ENCODE measurements around the gene PLCH2. TPM values are rescaled to one million over a fixed set of nuclear protein-coding genes. Genes with fewer than 3 reads are reported as not detected.

PLCH2 gene
- total and polyA plus RNA-seq, 7 donors: 0.04 to 0.60 (median 0.09) TPM; not detected in 1

DNA sequence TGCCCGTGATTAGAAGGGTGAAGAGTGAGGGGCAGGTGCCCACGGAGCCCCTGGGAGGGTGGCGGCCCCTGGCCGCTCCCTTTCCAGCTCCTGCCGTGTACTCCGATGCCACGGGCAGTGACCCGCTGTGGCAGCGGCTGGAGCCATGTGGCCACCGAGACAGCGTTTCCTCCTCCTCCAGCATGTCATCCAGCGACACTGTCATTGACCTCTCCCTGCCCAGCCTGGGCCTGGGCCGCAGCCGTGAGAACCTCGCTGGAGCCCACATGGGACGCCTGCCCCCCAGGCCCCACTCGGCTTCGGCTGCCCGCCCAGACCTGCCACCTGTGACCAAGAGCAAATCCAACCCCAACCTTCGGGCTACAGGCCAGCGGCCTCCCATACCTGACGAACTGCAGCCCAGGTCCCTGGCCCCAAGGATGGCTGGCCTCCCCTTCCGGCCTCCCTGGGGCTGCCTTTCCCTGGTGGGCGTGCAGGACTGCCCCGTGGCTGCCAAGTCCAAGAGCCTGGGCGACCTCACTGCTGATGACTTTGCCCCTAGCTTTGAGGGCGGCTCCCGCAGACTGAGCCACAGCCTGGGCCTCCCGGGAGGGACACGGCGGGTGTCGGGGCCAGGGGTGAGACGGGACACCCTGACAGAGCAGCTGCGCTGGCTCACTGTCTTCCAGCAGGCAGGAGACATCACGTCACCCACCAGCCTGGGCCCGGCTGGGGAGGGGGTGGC is 28.3 kb downstream of the PLCH2 start:
- intact Hi-C loops (cut with DNase I): no loop called here
- no peaks in the 10 kb centered on the region for H3K9me3 ChIP-seq
- no peak overlapping the region for H3K27ac ChIP-seq
- DNase-seq (no peak), ATAC-seq (peak in 3 of 4 donors; percentile 7 to 24 (median 10))
- no peaks in the 10 kb centered on the region for H3K4me1 ChIP-seq
- H3K4me3 ChIP-seq: no peak overlapping the region
- peaks cover 0 to 20% of the 10 kb centered on the region in 2 donors for H3K36me3 ChIP-seq (ENCODE audit: insufficient read depth in 1 of 2, low read depth in 1 of 2)
- TF ChIP-seq, protein P1, sequence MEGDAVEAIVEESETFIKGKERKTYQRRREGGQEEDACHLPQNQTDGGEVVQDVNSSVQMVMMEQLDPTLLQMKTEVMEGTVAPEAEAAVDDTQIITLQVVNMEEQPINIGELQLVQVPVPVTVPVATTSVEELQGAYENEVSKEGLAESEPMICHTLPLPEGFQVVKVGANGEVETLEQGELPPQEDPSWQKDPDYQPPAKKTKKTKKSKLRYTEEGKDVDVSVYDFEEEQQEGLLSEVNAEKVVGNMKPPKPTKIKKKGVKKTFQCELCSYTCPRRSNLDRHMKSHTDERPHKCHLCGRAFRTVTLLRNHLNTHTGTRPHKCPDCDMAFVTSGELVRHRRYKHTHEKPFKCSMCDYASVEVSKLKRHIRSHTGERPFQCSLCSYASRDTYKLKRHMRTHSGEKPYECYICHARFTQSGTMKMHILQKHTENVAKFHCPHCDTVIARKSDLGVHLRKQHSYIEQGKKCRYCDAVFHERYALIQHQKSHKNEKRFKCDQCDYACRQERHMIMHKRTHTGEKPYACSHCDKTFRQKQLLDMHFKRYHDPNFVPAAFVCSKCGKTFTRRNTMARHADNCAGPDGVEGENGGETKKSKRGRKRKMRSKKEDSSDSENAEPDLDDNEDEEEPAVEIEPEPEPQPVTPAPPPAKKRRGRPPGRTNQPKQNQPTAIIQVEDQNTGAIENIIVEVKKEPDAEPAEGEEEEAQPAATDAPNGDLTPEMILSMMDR (IDR thresholded peaks at IDR 0.05): no peak
- 21 to 27% (median 24%) methylated on average over 33 to 36 of the region's 36 CpGs for WGBS, 3 donors
- peaks cover 0 to 54% (median 9%) of the 10 kb centered on the region in 3 donors for H3K27me3 ChIP-seq (ENCODE audit: insufficient read depth in 3 of 3, low read length in 2 of 3)

DNA sequence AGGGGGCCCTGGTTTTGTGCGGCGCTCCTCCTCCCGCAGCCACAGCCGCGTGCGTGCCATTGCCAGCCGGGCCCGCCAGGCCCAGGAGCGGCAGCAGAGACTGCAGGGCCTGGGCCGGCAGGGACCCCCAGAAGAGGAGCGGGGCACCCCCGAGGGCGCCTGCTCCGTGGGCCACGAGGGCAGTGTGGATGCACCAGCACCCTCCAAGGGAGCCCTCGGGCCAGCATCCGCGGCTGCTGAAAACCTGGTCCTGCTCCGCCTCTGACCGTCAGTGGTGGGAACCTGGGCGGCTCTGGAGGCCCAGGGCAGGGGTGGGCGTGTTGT is 28.8 kb downstream of the PLCH2 start:
- H3K9me3 ChIP-seq: no peaks in the 10 kb centered on the region
- WGBS, 3 donors: 24 to 53% (median 29%) methylated on average over 4 to 22 of the region's 22 CpGs
- no peaks in the 10 kb centered on the region for H3K4me1 ChIP-seq
- TF ChIP-seq, protein P1 (IDR thresholded peaks at IDR 0.05): no peak
- intact Hi-C loops (cut with DNase I): no loop called here
- no peak overlapping the region for H3K4me3 ChIP-seq
- H3K27ac ChIP-seq: no peak overlapping the region
- H3K27me3 ChIP-seq (ENCODE audit: insufficient read depth in 3 of 3, low read length in 2 of 3): peaks cover 0 to 50% (median 9%) of the 10 kb centered on the region in 3 donors
- DNase-seq (no peak), ATAC-seq (peak in 2 of 4 donors; percentile 9)
- H3K36me3 ChIP-seq (ENCODE audit: insufficient read depth in 1 of 2, low read depth in 1 of 2): peaks cover 1 to 25% of the 10 kb centered on the region in 2 donors

DNA sequence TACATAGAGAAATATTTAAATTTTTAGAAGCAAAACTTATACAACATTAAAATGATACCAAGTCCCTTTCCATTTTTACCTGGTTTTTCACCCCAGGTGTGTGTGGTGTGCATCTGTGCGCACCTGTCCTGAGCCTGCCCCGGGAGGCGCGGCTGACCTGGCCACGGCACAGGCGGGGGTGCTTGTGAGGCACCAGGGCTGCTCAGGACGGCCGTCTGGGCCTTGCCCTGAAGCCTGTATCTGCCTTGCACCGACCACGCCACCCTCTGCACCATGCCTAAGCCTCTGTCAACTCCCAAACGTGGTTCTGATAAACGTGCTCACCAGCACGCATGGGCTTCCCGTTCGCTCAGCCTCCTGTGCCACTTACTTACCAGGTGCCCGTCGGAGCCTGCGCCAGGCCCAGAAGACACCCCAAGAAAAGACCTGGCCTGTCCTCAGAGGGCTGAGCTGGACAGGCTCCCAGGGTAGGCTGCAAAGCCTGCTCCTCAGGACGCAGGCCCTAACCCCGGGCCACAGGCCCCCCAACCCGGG is 29.4 kb downstream of the PLCH2 start:
- Histone ChIP-seq H3K27ac (no peak overlapping the region), H3K4me3 (no peak overlapping the region), H3K27me3 (ENCODE audit: insufficient read depth in 3 of 3, low read length in 2 of 3) (peaks cover 0 to 46% (median 9%) of the 10 kb centered on the region in 3 donors), H3K36me3 (ENCODE audit: insufficient read depth in 1 of 2, low read depth in 1 of 2) (peaks cover 7 to 31% of the 10 kb centered on the region in 2 donors), H3K4me1 (no peaks in the 10 kb centered on the region), H3K9me3 (no peaks in the 10 kb centered on the region)
- DNase-seq (no peak), ATAC-seq (peak in 2 of 4 donors; percentile 1 to 21)
- TF ChIP-seq, protein P1 (IDR thresholded peaks at IDR 0.05): no peak
- intact Hi-C loops (cut with DNase I): no loop called here
- WGBS, 3 donors: 51 to 71% (median 53%) methylated on average over 21 of the region's 21 CpGs

DNA sequence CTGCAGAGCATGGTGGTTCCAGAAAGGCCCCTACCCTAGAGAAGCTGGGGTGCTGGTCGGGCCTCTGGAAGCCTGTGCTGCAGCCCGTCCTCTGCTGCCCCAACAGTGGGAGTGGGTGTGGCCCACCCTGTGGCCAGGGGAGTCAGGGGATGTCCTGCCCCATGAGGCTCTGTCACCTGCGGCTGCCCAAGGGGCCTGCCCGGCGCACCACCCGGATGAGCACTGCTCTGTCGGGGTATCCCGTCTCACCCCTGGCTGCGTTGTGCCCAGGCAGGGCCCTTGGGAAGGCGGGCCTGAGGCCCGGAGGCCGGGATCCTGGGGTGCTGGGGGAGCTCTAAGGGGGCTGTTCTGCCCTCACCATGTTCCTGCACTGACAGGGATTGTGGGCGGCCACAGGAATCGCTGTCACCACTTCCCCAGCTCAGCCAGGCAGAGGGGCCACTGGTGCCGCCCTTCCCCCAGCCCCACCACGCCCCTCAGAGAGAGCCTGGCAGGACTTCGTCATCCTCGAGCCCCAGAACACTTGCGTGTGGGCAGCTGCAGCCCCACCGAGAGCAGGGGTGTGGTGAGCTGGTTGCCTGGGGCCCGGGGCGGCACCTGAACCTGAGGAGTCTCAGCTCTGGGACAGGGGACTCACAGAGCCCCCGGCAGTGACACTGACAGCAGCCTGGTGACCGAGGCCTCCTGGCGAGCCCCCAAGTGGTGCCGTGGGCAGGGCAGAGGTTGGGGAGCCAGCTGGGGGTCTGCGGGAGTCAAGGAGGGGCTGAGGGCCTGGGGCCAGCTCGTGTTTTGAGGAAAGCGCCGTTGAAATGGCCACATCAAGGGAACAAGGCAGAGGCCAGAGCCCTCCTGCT is 30.1 kb downstream of the PLCH2 start:
- 51 to 57% (median 52%) methylated on average over 27 to 30 of the region's 30 CpGs for WGBS, 3 donors
- intact Hi-C loops (cut with DNase I): no loop called here
- Histone ChIP-seq H3K36me3 (ENCODE audit: insufficient read depth in 1 of 2, low read depth in 1 of 2) (peaks cover 14 to 38% of the 10 kb centered on the region in 2 donors), H3K27me3 (ENCODE audit: insufficient read depth in 3 of 3, low read length in 2 of 3) (peaks cover 0 to 41% (median 9%) of the 10 kb centered on the region in 3 donors), H3K4me1 (no peaks in the 10 kb centered on the region), H3K9me3 (no peaks in the 10 kb centered on the region), H3K4me3 (no peak overlapping the region), H3K27ac (no peak overlapping the region)
- ATAC-seq (peak in 3 of 4 donors; percentile 6 to 27 (median 9)), DNase-seq (no peak)
- TF ChIP-seq, protein P1 (IDR thresholded peaks at IDR 0.05): no peak

All from psoas muscle (tissue), 8 donors.